GM12878 (cell line): Measurements from ENCODE around the gene TMEM255B. TPM values are rescaled to one million over a fixed set of nuclear protein-coding genes. Genes with fewer than 3 reads are reported as not detected.

Experiments
- ATAC-seq: fragments of 200-7000 bp; cut with Tn5 transposase; 3 replicates; pipeline ENCODE4 v1.9.1; 2020; ENCODE audit warnings: mild to moderate bottlenecking, moderate library complexity
- BruUV-seq: library from RNA; stranded (reverse); fragments of 400-500 nt; replicated peaks from 2 replicates; lab custom pipeline; 2021; lab: Mats Ljungman, UMichigan
- CTCF ChIA-PET: fragments of 300-600 bp; sonication (Branson Sonifier 250); formaldehyde crosslinking; extraction: SDS; loops from one replicate; lab custom pipeline; 2021; ENCODE audit warnings: inconsistent platforms; lab: Yijun Ruan, JAX
- POLR2A ChIA-PET: fragments of 350-600 bp; formaldehyde crosslinking; extraction: SDS; loops from one replicate; lab custom pipeline; 2021; ENCODE audit warnings: inconsistent platforms; lab: Charles Lee
- RAD21 ChIA-PET: fragments of 300-600 bp; sonication (Branson Sonifier 250); formaldehyde crosslinking; loops from one replicate; lab custom pipeline; 2023; ENCODE audit warnings: antibody characterized with exemption; ENCODE audit not compliant: unreplicated experiment; lab: Charles Lee
- SMC1A ChIA-PET: fragments of 300-600 bp; sonication (Branson Sonifier 250); formaldehyde crosslinking; loops from one replicate; lab custom pipeline; 2023; ENCODE audit not compliant: unreplicated experiment, uncharacterized antibody; lab: Charles Lee
- DNase-seq: peaks from one replicate; pipeline ENCODE4 v3.0.0-alpha.2; 2011; ENCODE audit warnings: low read depth, low spot score
- FAIRE-seq: peaks from 3 replicates; lab custom pipeline; 2011; peaks lifted over from hg19 to GRCh38; lab: Jason Lieb, UNC
- H2AFZ ChIP-seq: 2 replicates; pipeline ENCODE4 v1.6.0; 2011; ENCODE audit warnings: low read depth, low read length, control low read depth; ENCODE audit not compliant: control insufficient read depth
- H3K27ac ChIP-seq: 2 replicates; pipeline ENCODE4 v1.5.1; 2011; ENCODE audit warnings: control low read depth; ENCODE audit not compliant: control insufficient read depth, insufficient read depth
- H3K27me3 ChIP-seq, 2 experiments: replicated peaks in 1 of 2; 2 replicates each; pipeline versions ENCODE4 v1.6.0 to v1.6.1; 2011; ENCODE audit warnings: low read length in 1 of 2; ENCODE audit not compliant: control insufficient read depth in 2 of 2, insufficient read depth in 2 of 2
- H3K36me3 ChIP-seq, 2 experiments: 2 replicates each; pipeline ENCODE4 v1.5.1; 2011; ENCODE audit warnings: low read length in 1 of 2; ENCODE audit not compliant: control insufficient read depth in 2 of 2, insufficient read depth in 2 of 2
- H3K4me1 ChIP-seq: 2 replicates; pipeline ENCODE4 v1.6.1; 2011; ENCODE audit warnings: mild to moderate bottlenecking, low read length, moderate library complexity, mixed read lengths; ENCODE audit not compliant: control insufficient read depth, insufficient read depth
- H3K4me2 ChIP-seq: 2 replicates; pipeline ENCODE4 v1.6.0; 2011; ENCODE audit warnings: control low read depth; ENCODE audit not compliant: control insufficient read depth, insufficient read depth
- H3K4me3 ChIP-seq: fragments of 200-600 bp; sonication (generic); 2 replicates; pipeline ENCODE4 v1.5.1; 2016
- H3K79me2 ChIP-seq: 2 replicates; pipeline ENCODE4 v1.6.0; 2011; ENCODE audit warnings: low read length; ENCODE audit not compliant: control insufficient read depth, insufficient read depth
- H3K9ac ChIP-seq: 2 replicates; pipeline ENCODE4 v1.8.0; 2011; ENCODE audit warnings: low read length, control low read depth, mixed read lengths; ENCODE audit not compliant: control insufficient read depth, insufficient read depth
- H3K9me3 ChIP-seq: replicated peaks from 3 replicates; pipeline ENCODE4 v1.5.1; 2011; ENCODE audit warnings: mild to moderate bottlenecking, low read length; ENCODE audit not compliant: control insufficient read depth, insufficient read depth
- H4K20me1 ChIP-seq: 2 replicates; pipeline ENCODE4 v1.6.0; 2011; ENCODE audit not compliant: control insufficient read depth, insufficient read depth
- CBFB ChIP-seq: IDR thresholded peaks from 2 replicates; pipeline ENCODE4 v1.6.1; 2016; ENCODE audit warnings: antibody characterized with exemption, low read depth
- CUX1 ChIP-seq: IDR thresholded peaks from 2 replicates; pipeline ENCODE4 v1.6.1; 2012; ENCODE audit warnings: improper control_type of control experiment, low read depth, low read length; ENCODE audit not compliant: insufficient replicate concordance
- JUNB ChIP-seq: IDR thresholded peaks from 2 replicates; pipeline ENCODE4 v1.6.1; 2016; ENCODE audit warnings: antibody characterized with exemption, mild to moderate bottlenecking
- LARP7 ChIP-seq: fragments of 450-650 bp; IDR thresholded peaks from 2 replicates; pipeline ENCODE4 v1.6.1; 2017; ENCODE audit warnings: mild to moderate bottlenecking
- MAX ChIP-seq: IDR thresholded peaks from 2 replicates; pipeline ENCODE4 v1.6.1; 2012; ENCODE audit warnings: low read depth, low read length, improper control_type of control experiment
- NFYB ChIP-seq: IDR thresholded peaks from 2 replicates; pipeline ENCODE4 v1.6.1; 2011; ENCODE audit warnings: low read depth, mild to moderate bottlenecking, low read length, improper control_type of control experiment, moderate library complexity; ENCODE audit not compliant: insufficient read depth
- NR2F1 ChIP-seq: fragments of 450-650 bp; conservative IDR thresholded peaks from 2 replicates; pipeline ENCODE4 v1.6.1; 2017; ENCODE audit warnings: mild to moderate bottlenecking
- RB1 ChIP-seq: fragments of 450-650 bp; formaldehyde crosslinking; IDR thresholded peaks from 2 replicates; pipeline ENCODE4 v1.6.1; 2017; ENCODE audit warnings: mild to moderate bottlenecking, borderline replicate concordance
- TARDBP ChIP-seq: IDR thresholded peaks from 2 replicates; pipeline ENCODE4 v1.6.1; 2016; ENCODE audit warnings: borderline replicate concordance
- TCF12 ChIP-seq: IDR thresholded peaks from 2 replicates; pipeline ENCODE4 v1.6.1; 2011; ENCODE audit warnings: low read depth, mild to moderate bottlenecking, low read length
- TCF3 ChIP-seq: IDR thresholded peaks from 2 replicates; pipeline ENCODE4 v1.6.1; 2012; ENCODE audit warnings: low read depth, mild to moderate bottlenecking, low read length, borderline replicate concordance; ENCODE audit not compliant: insufficient read depth
- ZNF384 ChIP-seq: IDR thresholded peaks from 2 replicates; pipeline ENCODE4 v1.6.1; 2012; ENCODE audit warnings: low read depth, mild to moderate bottlenecking, low read length, improper control_type of control experiment, borderline replicate concordance
- ZSCAN29 ChIP-seq: fragments of 450-650 bp; IDR thresholded peaks from 2 replicates; pipeline ENCODE4 v1.6.1; 2017; ENCODE audit warnings: mild to moderate bottlenecking, moderate library complexity
- WGBS: methylation state at CpG from one replicate; pipeline ENCODE4 v1.1.6; 2016; ENCODE audit warnings: low lambda C conversion rate; ENCODE audit not compliant: insufficient replicate concordance, insufficient coverage; ENCODE audit errors: missing lambda C conversion rate; 5-methylcytosine and 5-hydroxymethylcytosine counted together
- in situ Hi-C: fragments of 300-500 bp; cut with MboI; formaldehyde crosslinking; loops from 9 replicates; pipeline ENCODE4 v1.14.3; 2018; ENCODE audit warnings: mixed read lengths
- intact Hi-C: fragments of 100-400 bp; cut with micrococcal nuclease; formaldehyde crosslinking; loops from one replicate; pipeline ENCODE4 v1.14.2; 2022; ENCODE audit not compliant: unreplicated experiment
- polyA plus RNA-seq, 11 experiments: library from polyadenylated mRNA; depleted of rRNA in 4 of 11; unstranded in 6 of 11; stranded (reverse) in 5 of 11; fragments of >200 nt; fragmentation: Nextera tagmentation in 4 of 11; fragmentation: Illumina TruSeq in 1 of 11; extraction: Ambion mirVana in 4 of 11; extraction: Trizol in 1 of 11; gene quantifications; 1 replicate in 1 of 11; 2 replicates in 10 of 11; pipeline versions ENCODE4 v1.2.1 to v1.2.3, GENCODE V29; 2011 to 2016; ENCODE audit warnings: inconsistent platforms in 2 of 11, missing spikeins in 2 of 11, low read depth in 1 of 11
- total RNA-seq, 4 experiments: library from RNA; depleted of rRNA in 3 of 4; stranded (reverse); fragments of >200 nt in 3 of 4; fragmentation: Illumina TruSeq in 1 of 4; extraction: Trizol in 1 of 4; gene quantifications; 2 replicates each; pipeline versions ENCODE4 v1.2.1 to v1.2.3, GENCODE V29; 2013 to 2021
- TF ChIP-seq, protein P1 (sequence below): fragments of 450-650 bp; conservative IDR thresholded peaks from 2 replicates; pipeline ENCODE4 v1.6.1; 2017; ENCODE audit warnings: mild to moderate bottlenecking, moderate library complexity

TMEM255B gene
- total and polyA plus RNA-seq, 10 of the 15 experiments (the other 5 are each of a cell fraction or from before 2014, with no cell fraction given): 0.04 to 0.62 (median 0.13) TPM; not detected in 3

- no peak for TF ChIP-seq TCF12
- TF ChIP-seq ZSCAN29: no peak
- no peak for TF ChIP-seq TCF3
These were observed 81.7 kb downstream of the TMEM255B start (continued) for GRCh38 chr13:113840541-113841352.

DNA sequence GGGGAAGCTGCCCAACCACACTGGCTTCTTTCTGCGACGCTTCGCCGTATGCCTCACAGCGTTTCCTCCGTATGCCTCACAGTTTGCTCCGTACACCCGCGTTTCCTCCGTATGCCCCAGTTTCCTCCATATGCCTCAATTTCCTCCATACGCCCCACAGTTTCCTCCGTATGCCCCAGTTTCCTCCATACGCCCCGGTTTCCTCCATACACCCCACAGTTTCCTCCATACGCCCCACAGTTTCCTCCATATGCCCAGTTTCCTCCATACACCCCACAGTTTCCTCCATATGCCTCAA, 82.3 kb downstream of the TMEM255B start:
- Histone ChIP-seq H4K20me1 (no peaks in the 10 kb centered on the region), H3K4me3 (no peak overlapping the region), H3K4me1 (no peaks in the 10 kb centered on the region), H3K9ac (no peak overlapping the region), H3K27me3 (no peaks in the 10 kb centered on the region)
- intact Hi-C loops: no loop called here
- no TSS peak for BruUV-seq
- TF ChIP-seq, protein P1, sequence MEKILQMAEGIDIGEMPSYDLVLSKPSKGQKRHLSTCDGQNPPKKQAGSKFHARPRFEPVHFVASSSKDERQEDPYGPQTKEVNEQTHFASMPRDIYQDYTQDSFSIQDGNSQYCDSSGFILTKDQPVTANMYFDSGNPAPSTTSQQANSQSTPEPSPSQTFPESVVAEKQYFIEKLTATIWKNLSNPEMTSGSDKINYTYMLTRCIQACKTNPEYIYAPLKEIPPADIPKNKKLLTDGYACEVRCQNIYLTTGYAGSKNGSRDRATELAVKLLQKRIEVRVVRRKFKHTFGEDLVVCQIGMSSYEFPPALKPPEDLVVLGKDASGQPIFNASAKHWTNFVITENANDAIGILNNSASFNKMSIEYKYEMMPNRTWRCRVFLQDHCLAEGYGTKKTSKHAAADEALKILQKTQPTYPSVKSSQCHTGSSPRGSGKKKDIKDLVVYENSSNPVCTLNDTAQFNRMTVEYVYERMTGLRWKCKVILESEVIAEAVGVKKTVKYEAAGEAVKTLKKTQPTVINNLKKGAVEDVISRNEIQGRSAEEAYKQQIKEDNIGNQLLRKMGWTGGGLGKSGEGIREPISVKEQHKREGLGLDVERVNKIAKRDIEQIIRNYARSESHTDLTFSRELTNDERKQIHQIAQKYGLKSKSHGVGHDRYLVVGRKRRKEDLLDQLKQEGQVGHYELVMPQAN: no peak
- TF ChIP-seq CUX1: no peak
- no peak for TF ChIP-seq JUNB
- no peak for TF ChIP-seq RB1
- TF ChIP-seq ZNF384: no peak
- TF ChIP-seq MAX: no peak
- TF ChIP-seq CBFB: no peak
- TF ChIP-seq LARP7: no peak
- TF ChIP-seq NFYB: no peak
- no peak for TF ChIP-seq NR2F1
- TF ChIP-seq TARDBP: no peak
- TF ChIP-seq, all 136 proteins: peak for 0
- Histone ChIP-seq H3K27ac (no peak overlapping the region), H3K4me2 (no peak overlapping the region), H3K36me3 (no peaks in the 10 kb centered on the region), H3K9me3 (no peaks in the 10 kb centered on the region), H3K79me2 (no peaks in the 10 kb centered on the region), H2AFZ (no peak overlapping the region)
- RAD21 ChIA-PET: no interaction called here
- CTCF ChIA-PET: no interaction called here
- POLR2A ChIA-PET: no interaction called here
- 68% methylated on average over 15 of the region's 15 CpGs for WGBS
- SMC1A ChIA-PET: no interaction called here
- ATAC-seq: no peak
- in situ Hi-C loops: no loop called here
- no peak for DNase-seq
- no peak for FAIRE-seq
